ENCODE measurements around the gene TOGARAM2.
"Not testable (repeated sequence)": the region's sequence is repeated elsewhere in the genome, so short reads cannot be mapped to it uniquely, and the experiment has no call there.

Gene TOGARAM2

DNA sequence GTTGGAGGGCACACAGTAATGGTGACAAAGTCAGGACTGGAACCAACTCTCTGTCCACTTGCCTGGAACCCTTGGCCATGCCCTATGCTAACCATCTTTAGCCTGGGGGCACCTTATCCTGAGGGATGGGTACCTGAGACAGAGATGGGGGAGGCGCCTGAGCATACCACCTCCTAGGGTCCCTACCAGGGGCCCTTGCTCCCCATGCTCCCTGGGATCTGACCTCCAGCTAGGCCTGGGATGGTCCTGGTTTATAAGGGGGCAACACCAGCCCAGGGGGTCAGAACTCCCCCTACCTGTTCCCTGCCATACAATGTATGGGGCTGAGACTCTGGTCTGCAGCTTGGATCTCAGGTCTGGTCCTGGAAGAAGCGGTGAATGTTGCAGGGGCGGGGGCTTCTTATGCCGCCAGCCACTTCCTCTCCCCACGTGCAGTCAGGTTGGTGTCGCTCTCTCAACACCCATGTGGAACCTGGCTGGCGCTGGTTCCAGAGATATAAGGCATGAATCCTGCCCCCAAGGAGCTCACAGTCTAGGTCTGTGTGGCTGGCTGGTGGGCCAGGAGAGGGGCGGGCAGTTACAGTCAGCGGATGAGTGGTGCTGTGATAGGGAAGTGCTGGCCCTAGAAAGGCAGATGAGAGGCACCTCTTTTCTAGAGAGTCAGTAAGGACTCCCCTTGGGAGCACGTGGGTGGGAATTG lies 3.8 kb upstream of the TOGARAM2 start:
- no peak for DNase-seq (ENCODE audit: low read depth)

GRCh38 chr2:28978001-28978400 lies 3.1 kb upstream of the TOGARAM2 start:
- not testable (repeated sequence) for DNase-seq (ENCODE audit: low read depth)

DNA sequence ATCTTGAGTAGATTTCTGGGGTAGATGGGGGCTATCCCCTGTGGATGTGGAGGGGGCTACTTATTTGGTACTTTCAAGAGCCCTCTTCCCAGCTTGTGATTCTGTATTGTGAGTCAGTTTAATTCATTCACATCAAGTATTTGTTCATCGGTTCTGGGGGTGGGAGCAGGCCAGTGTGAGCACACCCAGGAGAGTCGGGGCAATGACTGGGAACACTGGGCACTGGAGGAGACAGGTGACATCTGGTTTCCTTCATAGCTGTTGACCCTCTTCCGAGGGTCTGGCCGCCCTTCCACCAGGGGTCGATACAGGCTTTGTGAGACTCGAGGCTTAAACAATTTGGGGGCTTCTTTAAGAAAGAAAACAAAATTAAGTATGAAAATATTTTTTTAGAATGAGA lies 2.5 kb upstream of the TOGARAM2 start:
- no peak for DNase-seq (ENCODE audit: low read depth)

- DNase-seq (ENCODE audit: low read depth), result no peak
Measured at GRCh38 chr2:28979041-28979440, 2.1 kb upstream of the TOGARAM2 start.

GRCh38 chr2:28979576-28980366 lies 1.3 kb upstream of the TOGARAM2 start:
- no peak for DNase-seq (ENCODE audit: low read depth)

GRCh38 chr2:28980368-28981015 lies 606 bp upstream of the TOGARAM2 start:
- no peak for DNase-seq (ENCODE audit: low read depth)

DNA sequence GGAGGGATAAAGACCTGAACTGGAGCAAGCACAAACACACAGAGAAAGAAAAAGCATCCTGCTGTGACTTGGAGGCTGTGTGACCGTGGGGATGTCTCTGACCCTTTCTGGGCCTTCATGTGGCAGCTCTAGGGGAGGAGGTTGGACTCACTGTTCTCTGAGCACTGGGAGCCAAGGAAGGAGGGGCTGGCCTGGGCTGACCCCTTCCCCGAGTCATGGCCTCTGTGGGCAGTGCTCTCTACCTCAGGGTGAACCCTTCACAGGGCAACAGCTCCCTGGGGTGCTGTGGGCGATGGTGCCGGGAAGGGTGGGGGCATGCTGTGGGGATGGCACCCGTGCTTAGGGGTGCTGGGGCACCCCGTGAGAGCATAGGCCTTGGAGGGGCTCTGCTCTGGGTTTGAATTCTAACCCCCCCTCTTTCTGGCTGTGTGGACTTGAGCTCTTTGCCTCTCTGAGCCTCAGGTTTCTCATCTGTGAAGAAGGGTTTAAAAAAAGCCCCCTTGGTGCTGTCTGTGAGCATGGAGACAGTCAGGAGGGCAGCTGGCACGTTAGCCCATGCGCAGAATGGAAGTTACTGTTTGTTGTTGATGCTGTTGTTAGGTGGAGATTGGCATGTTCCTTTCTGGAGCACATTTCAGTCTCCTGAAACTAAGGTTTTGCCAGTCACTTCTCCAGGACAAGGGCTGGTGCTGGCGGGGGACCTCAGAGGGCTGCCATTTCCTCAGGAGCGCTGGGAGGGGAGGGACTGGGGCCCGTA lies 700 bp downstream of the TOGARAM2 start:
- DNase-seq (ENCODE audit: low read depth), result no peak

DNA sequence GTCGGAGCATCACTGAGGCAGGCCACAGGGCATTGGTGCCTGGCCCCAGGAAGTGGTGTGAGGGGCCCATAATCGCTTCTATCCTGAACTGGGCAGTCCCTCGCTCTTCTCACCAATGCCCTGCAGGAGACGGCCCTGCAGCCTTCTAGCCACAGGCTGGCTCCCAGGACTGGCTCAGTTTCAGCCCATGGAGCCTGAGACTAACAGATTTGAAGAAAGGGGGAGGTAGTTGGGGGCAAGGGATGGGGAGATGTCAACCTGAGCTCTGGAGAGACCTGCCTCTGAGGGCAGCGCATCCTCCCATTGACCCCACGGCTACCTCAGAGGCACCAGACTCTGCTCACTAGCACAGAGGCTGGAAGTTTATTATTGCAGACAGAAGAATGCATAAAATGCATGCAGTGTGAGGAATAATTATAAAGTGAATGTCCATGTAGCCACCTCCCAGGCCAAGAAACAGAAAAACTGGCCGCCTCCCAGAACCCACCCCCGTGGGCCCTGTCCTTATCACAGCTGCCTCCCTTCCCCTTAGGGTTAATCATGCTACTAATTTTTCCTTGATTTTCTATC lies 1.4 kb downstream of the TOGARAM2 start:
- no peak for DNase-seq (ENCODE audit: low read depth)

DNA sequence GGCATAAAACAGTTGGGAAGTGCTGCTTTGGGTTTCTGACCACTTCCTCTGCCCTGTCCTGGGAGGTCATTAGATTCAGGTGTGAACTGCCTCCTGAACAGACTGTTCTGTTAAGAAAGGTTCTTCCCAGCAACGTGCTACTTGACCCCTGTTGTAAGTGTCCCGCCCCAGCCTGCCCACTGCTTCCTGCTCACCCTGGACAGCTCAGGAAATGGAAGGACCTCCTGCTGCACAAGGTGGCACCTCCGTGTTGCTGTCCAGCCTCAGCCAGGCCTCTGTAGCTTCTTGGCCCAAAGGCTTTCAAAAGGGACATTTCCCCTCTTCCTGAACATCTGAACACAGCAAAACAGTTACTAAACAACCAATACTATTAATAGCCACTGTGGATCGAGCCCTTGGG lies 5.3 kb downstream of the TOGARAM2 start:
- DNase-seq (ENCODE audit: low read depth), result no peak

- no peak for DNase-seq (ENCODE audit: low read depth)
Measured at GRCh38 chr2:28989973-28990372, 8.9 kb downstream of the TOGARAM2 start.

GRCh38 chr2:28990445-28990844 lies 9.3 kb downstream of the TOGARAM2 start:
- DNase-seq (ENCODE audit: low read depth), result no peak

DNA sequence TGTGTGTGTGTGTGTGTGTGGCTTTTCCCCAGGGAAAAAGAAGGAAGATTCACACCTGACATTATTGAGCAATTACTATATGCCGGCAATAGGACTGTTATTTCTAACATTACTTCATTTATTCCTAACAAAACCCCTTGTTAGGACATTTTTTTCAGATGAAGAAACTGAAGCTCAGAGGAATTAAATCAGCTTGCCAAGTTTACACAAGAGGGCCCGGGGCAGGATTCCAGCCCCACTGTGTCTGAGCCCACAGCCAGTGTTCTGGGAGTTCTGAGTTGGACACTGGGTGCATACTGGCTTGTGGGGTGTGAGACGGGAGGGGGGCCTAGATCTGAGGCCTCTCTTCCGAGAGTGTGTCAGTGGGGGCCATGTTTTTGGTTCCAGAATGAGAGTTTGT lies 9.9 kb downstream of the TOGARAM2 start:
- DNase-seq (ENCODE audit: low read depth), result no peak

- no peak for DNase-seq (ENCODE audit: low read depth)
Measured at GRCh38 chr2:28991460-28991859, 10.4 kb downstream of the TOGARAM2 start.

- DNase-seq (ENCODE audit: low read depth), result no peak
Measured at GRCh38 chr2:28993206-28993960, 12.3 kb downstream of the TOGARAM2 start.

DNA sequence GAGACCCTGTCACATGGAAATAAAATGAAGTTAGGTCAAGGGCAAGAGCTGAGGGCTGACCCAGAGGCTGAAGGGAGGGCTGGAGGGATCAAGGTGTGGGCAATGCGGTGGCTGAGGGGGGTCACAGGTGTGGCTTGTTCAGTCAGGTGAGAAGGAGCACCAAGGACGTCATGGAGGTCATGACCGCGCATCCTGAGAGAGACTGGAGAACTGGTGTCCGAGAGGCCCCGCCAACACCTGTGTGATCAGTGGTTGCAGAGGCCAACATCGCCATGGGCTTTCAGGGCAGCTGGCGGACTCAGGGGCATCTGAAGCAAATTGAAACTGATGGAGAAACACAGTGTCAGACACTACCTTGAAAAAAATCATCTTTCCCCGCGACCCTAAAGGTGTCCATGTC lies 13.0 kb downstream of the TOGARAM2 start:
- DNase-seq (ENCODE audit: low read depth), result no peak

DNA sequence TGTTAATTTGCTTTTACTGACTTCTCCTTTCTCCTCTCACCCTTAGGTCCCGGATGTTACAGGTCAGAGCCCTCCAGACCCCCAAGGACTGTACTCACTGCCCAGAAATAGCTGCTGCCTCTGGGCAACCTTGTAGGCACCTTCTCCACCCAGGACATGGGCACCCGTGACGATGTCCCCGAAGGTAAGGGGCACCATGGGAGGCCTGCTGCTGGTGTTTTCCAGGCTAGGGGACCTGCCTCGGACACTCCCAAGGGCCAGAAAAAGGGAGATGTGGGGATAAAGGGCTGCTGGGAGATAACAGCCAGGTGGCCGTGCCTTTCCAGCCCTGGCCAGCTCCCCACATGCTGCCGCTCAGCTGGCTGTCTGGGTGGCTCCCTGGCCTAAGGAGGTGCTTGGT lies 13.6 kb downstream of the TOGARAM2 start:
- no peak for DNase-seq (ENCODE audit: low read depth)

DNA sequence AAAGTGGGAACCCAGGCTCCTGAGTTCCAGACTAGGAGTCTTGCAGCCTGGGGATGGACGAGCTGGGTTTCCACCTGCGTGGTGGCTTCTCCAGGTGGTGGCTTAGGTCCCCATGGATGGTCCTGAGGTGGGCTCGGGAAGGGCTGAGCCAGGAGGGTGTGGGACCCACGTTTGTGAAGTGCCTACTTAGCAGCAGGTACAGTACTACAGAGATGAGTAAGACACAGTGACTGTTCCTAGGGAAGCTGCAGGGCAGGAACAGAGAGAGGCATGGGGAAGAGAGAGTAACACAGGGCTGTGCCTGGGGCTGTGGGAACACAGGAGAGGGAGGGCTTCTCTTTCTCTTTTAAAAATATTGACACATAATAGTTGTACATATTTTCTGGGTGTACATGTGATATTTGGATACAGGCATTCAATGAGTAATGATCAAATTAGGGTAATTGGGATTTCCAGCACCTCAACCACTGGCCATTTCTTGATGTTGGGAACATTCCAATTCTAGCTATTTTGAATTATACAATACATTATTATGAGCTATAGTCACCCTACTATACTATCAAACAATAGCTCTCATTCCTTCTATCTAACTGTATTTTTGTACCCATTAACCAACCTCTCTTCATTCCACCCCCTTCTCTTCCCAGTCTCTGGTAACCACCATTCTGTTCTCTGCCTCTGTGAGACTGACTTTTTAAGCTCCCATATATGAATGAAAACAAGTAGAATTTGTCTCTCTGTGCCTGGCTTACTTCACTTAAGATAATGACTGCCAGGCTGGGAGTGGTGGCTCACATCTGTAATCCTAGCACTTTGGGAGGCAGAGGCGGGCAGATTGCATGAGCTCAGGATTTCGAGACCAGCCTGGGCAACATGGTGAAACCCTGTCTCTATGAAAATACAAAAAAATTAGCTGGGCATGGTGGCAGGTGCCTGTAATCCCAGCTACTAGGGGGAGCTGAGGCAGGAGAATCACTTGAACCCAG lies 15.0 kb downstream of the TOGARAM2 start:
- DNase-seq (ENCODE audit: low read depth), result no peak

DNA sequence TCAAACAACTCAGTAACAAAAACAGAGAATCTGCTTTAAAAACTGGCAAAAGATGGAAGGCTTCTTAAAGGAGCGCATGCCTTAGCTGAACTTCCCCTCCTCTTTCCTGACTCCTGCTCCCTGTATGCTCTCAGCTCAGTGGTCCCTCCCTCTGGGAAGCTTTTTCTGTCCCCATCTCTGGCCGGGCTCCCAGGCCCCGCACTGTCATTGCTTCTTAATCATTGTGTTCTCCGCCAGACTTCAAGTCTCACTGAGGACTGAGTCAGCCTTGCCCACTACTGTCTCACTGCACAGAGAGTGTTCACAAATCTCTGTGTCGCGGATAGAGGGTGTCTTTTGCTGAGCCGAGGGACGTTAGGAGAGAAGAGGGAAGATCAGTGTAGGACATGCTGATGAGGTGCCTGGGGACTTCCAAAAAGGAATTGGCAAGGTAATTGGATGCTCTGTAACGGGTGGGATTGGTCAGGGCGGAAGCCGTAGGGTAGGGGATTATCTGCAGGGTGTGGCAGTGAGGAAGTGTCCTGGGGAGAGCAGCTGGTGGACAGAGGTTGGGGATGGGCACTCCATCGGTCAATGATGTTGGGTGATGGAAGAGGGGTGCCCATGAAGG lies 16.2 kb downstream of the TOGARAM2 start:
- no peak for DNase-seq (ENCODE audit: low read depth)

All from T follicular helper cell (primary cell).